Measurements from ENCODE around the gene AFAP1L2. TPM values are rescaled to one million over a fixed set of nuclear protein-coding genes. Genes with fewer than 3 reads are reported as not detected.

Gene AFAP1L2
- total RNA-seq, 6 experiments from 2014 or later = 0.07 to 0.09 TPM; not detected in 4

GRCh38 chr10:114316744-114317143 is 87.6 kb downstream of the AFAP1L2 start:
- TF ChIP-seq CTCF (IDR thresholded peaks at IDR 0.05) = no peak
- H3K27me3 Mint-ChIP-seq (ENCODE audit: insufficient read depth) = peaks cover 39% of the 10 kb centered on the region
- DNase-seq = no peak
- H3K9me3 Mint-ChIP-seq = no peaks in the 10 kb centered on the region
- no peak overlapping the region for H3K27ac Mint-ChIP-seq
- H3K4me1 Mint-ChIP-seq (ENCODE audit: low read depth) = no peaks in the 10 kb centered on the region
- H3K4me3 Mint-ChIP-seq = no peak overlapping the region
- no peaks in the 10 kb centered on the region for H3K36me3 Mint-ChIP-seq (ENCODE audit: low read depth)

- no peak for DNase-seq
- no peak overlapping the region for H3K27ac Mint-ChIP-seq
- no peaks in the 10 kb centered on the region for H3K4me1 Mint-ChIP-seq (ENCODE audit: low read depth)
- no peaks in the 10 kb centered on the region for H3K36me3 Mint-ChIP-seq (ENCODE audit: low read depth)
- H3K9me3 Mint-ChIP-seq = no peaks in the 10 kb centered on the region
- H3K4me3 Mint-ChIP-seq = no peak overlapping the region
- TF ChIP-seq CTCF (IDR thresholded peaks at IDR 0.05) = no peak
- H3K27me3 Mint-ChIP-seq (ENCODE audit: insufficient read depth) = peaks cover 39% of the 10 kb centered on the region
Observed at GRCh38 chr10:114315566-114316420, 88.5 kb downstream of the AFAP1L2 start.

GRCh38 chr10:114313866-114314265 is 90.4 kb downstream of the AFAP1L2 start:
- no peak overlapping the region for H3K27ac Mint-ChIP-seq
- no peaks in the 10 kb centered on the region for H3K9me3 Mint-ChIP-seq
- H3K4me1 Mint-ChIP-seq (ENCODE audit: low read depth) = peaks cover 8% of the 10 kb centered on the region
- no peak for TF ChIP-seq CTCF (IDR thresholded peaks at IDR 0.05)
- DNase-seq = no peak
- H3K36me3 Mint-ChIP-seq (ENCODE audit: low read depth) = no peaks in the 10 kb centered on the region
- peaks cover 28% of the 10 kb centered on the region for H3K27me3 Mint-ChIP-seq (ENCODE audit: insufficient read depth)
- no peak overlapping the region; the same call in 1 of the 2 replicates for H3K4me3 Mint-ChIP-seq

- no peak for DNase-seq
- Mint-ChIP-seq H3K4me3 (no peak overlapping the region), H3K4me1 (ENCODE audit: low read depth) (peaks cover 10% of the 10 kb centered on the region), H3K27me3 (ENCODE audit: insufficient read depth) (peaks cover 24% of the 10 kb centered on the region), H3K36me3 (ENCODE audit: low read depth) (no peaks in the 10 kb centered on the region), H3K9me3 (no peaks in the 10 kb centered on the region), H3K27ac (no peak overlapping the region)
- no peak for TF ChIP-seq CTCF (IDR thresholded peaks at IDR 0.05)
Observed at GRCh38 chr10:114313139-114313538, 91.2 kb downstream of the AFAP1L2 start.

- no peaks in the 10 kb centered on the region for H3K36me3 Mint-ChIP-seq (ENCODE audit: low read depth)
- no peak overlapping the region for H3K27ac Mint-ChIP-seq
- H3K27me3 Mint-ChIP-seq (ENCODE audit: insufficient read depth) = peaks cover 22% of the 10 kb centered on the region
- DNase-seq = no peak
- no peaks in the 10 kb centered on the region for H3K9me3 Mint-ChIP-seq
- H3K4me1 Mint-ChIP-seq (ENCODE audit: low read depth) = peaks cover 18% of the 10 kb centered on the region
- H3K4me3 Mint-ChIP-seq = no peak overlapping the region
- no peak for TF ChIP-seq CTCF (IDR thresholded peaks at IDR 0.05)
Observed at GRCh38 chr10:114311496-114312209, 92.6 kb downstream of the AFAP1L2 start.

Measured in HFFc6 (cell line).